ENCODE data around the gene LAPTM5.

DNA sequence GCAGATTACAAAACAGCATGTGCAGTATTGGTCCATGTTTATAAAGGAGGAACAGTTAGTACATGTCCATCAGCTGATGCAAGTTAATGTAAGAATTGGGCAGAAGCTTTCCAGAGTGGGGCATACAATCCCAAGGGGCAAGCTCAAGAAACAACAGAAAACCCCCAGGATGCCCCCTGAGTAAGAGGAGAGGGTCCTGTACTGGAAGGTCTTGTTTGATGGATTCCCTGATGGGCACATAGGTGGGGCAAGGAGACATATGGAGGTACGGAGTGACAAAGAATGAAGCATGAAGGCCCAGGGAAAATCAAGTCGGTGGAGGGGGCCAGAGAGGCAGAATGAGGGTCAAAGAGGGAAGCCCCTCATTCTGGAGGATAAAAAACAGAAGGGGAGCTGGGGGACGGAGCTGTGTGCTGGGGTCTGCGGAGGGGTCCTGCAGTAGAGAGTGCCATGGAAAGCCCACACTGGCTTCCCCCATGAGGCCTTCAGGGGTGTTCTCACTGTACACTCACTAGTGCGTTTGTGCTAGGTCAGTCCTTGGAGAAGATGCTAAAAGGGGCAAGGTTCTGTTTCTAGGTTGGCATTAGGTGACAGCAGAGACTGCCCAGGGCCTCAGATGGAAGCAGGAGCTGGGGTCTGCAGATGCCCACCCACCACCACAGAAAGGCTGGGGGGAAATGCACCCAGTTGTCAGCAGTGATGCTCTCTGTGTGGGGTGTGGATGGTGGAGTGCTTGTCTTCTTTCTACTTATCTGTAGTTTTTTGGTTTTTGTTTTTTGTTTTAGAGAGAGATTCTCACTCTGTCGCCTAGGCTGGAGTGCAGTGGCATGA, 21.7 kb downstream of the LAPTM5 start:
- TF ChIP-seq, protein P1, sequence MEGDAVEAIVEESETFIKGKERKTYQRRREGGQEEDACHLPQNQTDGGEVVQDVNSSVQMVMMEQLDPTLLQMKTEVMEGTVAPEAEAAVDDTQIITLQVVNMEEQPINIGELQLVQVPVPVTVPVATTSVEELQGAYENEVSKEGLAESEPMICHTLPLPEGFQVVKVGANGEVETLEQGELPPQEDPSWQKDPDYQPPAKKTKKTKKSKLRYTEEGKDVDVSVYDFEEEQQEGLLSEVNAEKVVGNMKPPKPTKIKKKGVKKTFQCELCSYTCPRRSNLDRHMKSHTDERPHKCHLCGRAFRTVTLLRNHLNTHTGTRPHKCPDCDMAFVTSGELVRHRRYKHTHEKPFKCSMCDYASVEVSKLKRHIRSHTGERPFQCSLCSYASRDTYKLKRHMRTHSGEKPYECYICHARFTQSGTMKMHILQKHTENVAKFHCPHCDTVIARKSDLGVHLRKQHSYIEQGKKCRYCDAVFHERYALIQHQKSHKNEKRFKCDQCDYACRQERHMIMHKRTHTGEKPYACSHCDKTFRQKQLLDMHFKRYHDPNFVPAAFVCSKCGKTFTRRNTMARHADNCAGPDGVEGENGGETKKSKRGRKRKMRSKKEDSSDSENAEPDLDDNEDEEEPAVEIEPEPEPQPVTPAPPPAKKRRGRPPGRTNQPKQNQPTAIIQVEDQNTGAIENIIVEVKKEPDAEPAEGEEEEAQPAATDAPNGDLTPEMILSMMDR (IDR thresholded peaks at IDR 0.05; ENCODE audit: low read depth, low read length), result no peak
- no peak for TF ChIP-seq POLR2A (IDR thresholded peaks at IDR 0.05; ENCODE audit: extremely low read depth, insufficient read length)
